PFSK-1 (cell line): ENCODE data around the gene ACTR8.

Experiments used
- POLR2AphosphoS5 ChIP-seq: IDR thresholded peaks from 2 replicates; pipeline ENCODE4 v1.6.1; 2012; ENCODE audit warnings: low read depth, mild to moderate bottlenecking, control low read depth, low read length, moderate library complexity
- TAF1 ChIP-seq: IDR thresholded peaks from 2 replicates; pipeline ENCODE4 v1.6.1; 2012; ENCODE audit warnings: low read length, control low read depth, borderline replicate concordance; ENCODE audit not compliant: insufficient read depth

- TF ChIP-seq POLR2AphosphoS5 (no peak), TAF1 (no peak)
These were observed 31.4 kb upstream of the ACTR8 start for GRCh38 chr3:53913401-53913800.
